CD4-positive, alpha-beta T cell treated with Interleukin-15 for 1 hour (primary cell): ENCODE measurements around the gene EWSR1.

Source experiments
- DNase-seq: peaks from one replicate; pipeline ENCODE4 v3.0.0-alpha.2; 2020

EWSR1 gene

DNA sequence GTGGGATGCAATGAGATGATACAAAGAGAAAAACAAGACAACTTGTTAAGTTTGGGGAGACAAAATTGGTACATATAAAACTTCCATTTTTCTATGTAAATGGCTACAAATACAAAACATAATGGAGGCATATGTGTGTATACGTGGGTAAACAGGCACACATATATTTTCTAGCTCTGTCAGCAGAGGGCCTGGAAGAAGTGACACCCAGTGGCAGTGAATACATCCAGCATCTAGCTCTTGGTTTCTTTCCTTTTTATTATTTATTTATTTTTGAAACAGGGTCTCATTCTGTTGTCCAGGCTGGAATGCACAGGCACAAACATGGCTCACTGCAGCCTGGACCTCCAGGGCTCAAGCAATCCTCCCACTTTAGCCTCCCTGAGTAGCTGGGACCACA is 52.5 kb downstream of the EWSR1 start:
- no peak for DNase-seq

DNA sequence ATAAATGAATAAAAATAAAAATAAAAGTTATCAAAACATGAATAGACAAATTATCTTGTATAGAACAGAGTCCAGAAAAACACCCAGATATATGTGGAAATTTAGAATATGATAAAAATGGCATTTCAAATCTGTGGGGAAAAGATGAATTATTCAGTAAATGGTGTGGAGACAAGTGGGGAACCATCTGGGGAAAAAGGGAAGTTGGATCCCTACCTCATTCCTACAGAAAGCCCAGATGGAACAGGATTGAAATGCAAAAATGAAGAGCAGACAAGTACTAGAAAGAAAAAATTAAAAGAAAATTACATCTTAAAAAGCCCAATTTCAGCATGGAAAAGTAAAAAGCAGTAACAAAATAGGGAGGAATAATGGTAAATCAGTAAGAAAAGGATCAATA is 55.6 kb downstream of the EWSR1 start:
- DNase-seq: no peak

DNA sequence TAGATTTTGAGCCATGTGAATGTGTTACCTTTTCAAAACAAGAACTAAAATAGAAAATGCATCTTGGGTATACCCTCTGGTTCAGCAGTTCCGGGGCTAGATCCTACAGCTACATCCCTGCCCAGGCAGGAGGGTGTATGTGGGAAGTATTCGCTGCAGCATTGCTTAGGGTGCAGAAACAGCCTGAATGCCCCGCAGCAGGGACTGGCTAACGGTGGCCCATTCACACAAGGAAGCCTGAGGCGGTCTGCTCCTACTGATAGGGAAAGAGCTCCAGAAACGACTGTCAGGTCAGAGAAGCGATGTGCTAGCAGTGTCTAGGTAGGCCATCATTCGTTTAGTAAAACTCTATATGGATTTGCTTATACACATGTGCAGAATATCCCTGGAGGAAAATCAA is 57.3 kb downstream of the EWSR1 start:
- no peak for DNase-seq

GRCh38 chr22:29325785-29326315 is 57.8 kb downstream of the EWSR1 start:
- no peak for DNase-seq

GRCh38 chr22:29326481-29326880 is 58.4 kb downstream of the EWSR1 start:
- no peak for DNase-seq

DNA sequence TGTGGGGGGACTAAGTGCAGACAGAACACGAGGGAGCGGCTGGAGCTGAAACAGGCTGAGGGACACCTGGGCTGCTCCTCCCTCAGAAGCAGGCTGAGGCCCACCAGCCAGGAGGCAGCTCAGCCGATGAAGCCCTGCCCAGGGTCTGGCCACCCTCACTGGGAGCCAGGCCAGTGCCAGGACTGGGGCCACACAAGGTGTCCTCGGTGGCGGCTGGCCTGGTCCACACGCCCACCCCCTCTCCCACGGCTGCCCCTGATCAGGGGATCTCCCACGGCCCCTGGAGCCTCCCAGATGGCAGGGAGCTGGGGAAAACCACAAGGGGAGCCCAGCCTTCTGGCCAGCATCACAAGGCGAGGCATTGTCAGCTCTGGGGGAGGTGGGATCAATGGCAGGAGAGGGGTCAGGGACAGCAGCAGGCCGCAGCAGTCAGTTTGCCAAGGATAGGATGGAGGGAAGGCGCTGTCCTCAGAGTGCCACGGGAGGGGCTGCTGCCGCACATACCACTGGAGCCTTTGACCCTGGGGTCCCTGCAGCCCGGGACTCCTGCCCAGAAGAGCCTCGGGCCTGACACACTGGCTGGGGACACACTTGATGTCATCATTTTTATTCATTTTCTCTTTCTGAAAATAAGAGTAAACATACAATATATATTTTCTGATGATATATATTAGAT is 59.2 kb downstream of the EWSR1 start:
- no peak for DNase-seq

DNA sequence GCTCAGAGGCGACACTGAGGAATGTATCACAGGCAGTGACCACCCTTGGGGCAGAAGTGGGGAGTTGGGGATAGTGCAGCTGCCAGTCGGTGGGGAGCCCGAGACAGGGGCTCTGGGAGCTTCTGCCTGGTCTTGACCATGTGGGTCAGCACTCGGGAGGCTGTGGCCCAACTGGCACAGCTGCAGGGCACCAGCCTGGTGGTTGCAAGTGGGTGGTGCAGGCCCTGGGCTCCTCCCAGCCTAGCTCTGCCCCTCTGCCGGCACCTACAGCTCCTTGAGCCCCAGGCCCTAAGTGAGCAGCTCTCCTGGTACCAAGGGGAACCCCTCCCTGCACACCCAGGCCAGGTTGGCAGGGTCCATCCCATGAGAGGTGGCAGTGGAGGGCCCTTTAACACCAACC is 60.0 kb downstream of the EWSR1 start:
- DNase-seq: no peak

GRCh38 chr22:29328566-29329500 is 60.8 kb downstream of the EWSR1 start:
- no peak for DNase-seq

DNA sequence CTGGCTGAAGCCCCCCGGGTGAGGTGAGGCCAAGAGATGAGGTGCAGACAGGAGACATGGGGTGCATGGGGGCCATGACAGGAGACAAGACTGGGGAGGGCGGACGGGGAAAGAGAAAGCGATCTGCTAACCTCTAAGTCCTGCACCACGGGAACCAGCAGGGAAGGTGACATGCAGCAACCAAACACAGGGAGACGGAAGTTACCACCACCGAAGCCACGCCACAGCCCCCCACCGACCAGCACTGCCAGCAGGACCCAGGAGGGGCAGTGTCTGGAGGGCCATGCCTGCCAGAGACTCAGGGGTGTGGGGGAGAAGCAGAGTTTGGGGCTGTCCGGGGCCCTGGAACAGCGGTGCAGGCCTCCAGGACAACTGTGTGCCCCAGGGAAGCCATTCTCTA is 61.5 kb downstream of the EWSR1 start:
- DNase-seq: no peak

DNA sequence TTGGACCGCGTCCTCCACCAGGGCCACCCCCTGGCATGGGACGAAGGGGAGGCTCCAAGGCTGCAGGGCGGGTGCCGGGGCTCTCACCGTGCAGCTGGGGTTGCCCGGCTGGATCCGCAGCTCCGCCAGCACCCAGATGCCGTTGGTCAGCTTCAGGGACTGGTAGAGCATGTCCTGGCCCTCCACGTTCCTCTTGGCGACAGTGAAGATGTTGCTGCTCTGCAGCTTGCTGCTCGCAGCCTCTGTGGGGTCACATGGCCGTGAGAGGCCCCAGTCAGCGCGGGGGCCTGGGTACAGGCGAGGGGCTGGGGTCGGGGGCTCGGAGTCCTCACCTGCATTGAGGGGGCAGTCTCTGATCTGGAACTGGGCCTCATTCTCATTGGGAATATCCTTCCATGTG is 62.2 kb downstream of the EWSR1 start:
- no peak for DNase-seq

DNA sequence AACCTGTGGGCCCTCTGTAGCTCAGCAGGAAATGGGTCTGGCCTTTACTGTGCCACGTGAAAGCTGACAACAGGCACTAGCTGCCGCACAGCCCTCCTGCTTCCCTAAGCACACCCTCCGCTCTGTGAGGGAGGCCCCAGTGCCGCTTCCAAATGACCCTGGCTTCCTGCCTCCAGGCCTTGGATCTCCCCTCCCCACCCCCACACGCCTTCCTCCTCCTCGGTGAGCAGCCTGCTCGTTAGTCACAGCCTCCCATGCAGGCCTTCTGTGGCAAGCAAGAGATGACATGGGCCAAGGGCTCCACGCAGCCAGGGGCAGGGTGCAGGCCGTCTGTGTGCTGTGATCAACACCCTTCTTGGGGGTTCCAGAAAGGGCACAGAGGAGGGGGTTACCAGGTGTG is 62.7 kb downstream of the EWSR1 start:
- DNase-seq: no peak

DNA sequence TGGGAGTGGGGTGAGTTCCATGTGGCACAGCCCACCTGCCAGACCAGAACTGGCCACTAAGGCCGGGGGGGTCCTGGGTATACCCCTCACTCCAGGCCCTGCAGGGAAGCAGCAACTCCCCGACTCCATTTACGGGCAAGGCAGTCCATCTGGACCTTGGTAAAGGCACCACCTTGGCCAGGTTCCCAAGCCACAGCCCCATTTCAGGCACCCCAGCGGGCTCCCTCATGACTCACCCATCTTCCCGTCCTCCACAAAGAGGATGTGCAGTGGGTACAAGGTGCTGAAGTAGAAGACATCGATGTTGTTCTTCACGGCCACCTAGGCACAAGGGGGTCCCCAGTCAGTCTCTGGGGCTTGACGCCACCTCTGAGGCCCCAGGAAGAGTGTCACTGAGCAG is 63.1 kb downstream of the EWSR1 start:
- DNase-seq: no peak

GRCh38 chr22:29331658-29332300 is 63.7 kb downstream of the EWSR1 start:
- no peak for DNase-seq

DNA sequence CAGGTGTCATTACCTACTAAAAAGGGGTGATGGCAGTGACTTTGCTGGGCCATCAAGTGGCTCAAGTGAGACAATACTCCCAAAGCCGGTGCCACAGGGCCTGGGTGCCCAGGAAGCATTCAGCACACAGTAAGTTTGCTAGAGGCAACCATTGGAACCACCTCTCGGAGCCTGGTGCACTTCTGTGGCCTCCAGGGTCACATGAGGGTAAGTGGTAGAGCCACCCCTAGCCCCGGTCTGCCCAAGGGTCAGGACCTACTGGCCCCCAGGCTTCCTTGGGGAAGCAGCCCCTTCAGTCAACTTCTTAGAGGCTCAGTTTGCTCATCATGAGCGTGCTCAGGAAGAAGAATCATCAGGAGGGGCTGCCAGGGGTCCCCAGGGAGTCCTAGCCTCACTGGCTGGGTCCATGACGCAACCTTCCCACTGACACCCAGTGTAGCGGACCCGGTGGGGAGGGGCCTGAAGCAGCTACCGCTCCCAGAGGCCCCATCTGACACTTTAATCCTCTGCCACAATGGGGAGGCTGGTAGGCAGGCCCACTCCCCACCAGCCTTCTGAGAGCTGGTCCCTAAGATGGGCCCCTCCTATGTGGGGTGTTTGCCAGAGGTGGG is 64.9 kb downstream of the EWSR1 start:
- no peak for DNase-seq

GRCh38 chr22:29334148-29334547 is 66.1 kb downstream of the EWSR1 start:
- DNase-seq: no peak

GRCh38 chr22:29334696-29335344 is 66.8 kb downstream of the EWSR1 start:
- no peak for DNase-seq

GRCh38 chr22:29335656-29336055 is 67.6 kb downstream of the EWSR1 start:
- DNase-seq: no peak

- DNase-seq: no peak
Observed at GRCh38 chr22:29336751-29337490, 68.9 kb downstream of the EWSR1 start.

DNA sequence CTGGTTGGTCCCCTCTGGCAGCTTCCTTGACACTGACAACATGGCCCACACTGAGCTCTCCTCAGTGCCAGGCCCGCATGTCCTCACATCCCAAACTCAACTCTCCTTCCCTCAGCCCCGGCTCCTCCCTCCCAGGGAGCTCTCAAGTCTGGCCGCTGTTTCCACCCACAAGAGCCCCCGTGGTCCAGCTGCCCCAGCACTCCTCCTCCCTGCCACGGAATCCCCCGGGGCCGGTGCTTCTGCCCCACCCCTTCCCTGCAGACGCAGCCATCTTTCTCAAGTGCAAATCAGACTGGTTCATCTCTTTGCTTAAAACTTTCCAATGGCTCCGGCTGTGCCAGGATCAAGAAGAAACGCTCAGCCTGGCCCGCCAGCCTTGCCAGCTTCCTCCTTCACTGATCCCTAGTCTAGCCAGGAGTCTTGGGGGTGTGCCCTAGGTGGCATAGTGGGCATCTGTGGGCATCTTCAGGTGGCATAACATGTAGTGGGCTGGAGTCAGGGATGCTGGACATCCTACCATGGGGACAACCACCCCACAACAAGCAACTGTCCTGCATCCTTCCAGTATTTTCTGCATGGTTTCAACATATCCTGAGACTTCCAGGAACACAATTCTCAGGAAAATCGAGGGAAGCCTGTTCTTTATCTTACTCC is 69.7 kb downstream of the EWSR1 start:
- no peak for DNase-seq

- DNase-seq: no peak
Observed at GRCh38 chr22:29338398-29338797, 70.3 kb downstream of the EWSR1 start.
